MCF 10A (cell line): ENCODE data around the gene MAML1. TPM values are rescaled to one million over a fixed set of nuclear protein-coding genes. Genes with fewer than 3 reads are reported as not detected.

Source experiments
- BruUV-seq: library from RNA; stranded (reverse); fragments of 400-500 nt; replicated peaks from 2 replicates; lab custom pipeline; 2021; lab: Mats Ljungman, UMichigan
- CTCF ChIA-PET: fragments of 300-600 bp; sonication (Branson Sonifier 250); formaldehyde crosslinking; extraction: SDS; loops from one replicate; lab custom pipeline; 2021; ENCODE audit warnings: antibody characterized with exemption, inconsistent platforms; lab: Yijun Ruan, JAX
- POLR2A ChIA-PET: fragments of 300-600, 350-650 bp; sonication (Branson Sonifier 250); formaldehyde crosslinking; extraction: SDS; loops from one replicate; lab custom pipeline; 2020; ENCODE audit warnings: antibody characterized with exemption, inconsistent platforms; lab: Yijun Ruan, JAX
- DNase-seq: peaks from one replicate; pipeline ENCODE4 v3.0.0-alpha.2; 2018; ENCODE audit not compliant: unreplicated experiment
- H3K27ac Mint-ChIP-seq: one replicate; pipeline ENCODE4 v1.8.0; 2022; ENCODE audit warnings: mild to moderate bottlenecking, low read depth, mixed read lengths; ENCODE audit not compliant: unreplicated experiment
- H3K27me3 Mint-ChIP-seq: one replicate; pipeline ENCODE4 v1.8.0; 2022; ENCODE audit warnings: mixed read lengths; ENCODE audit not compliant: insufficient read depth, unreplicated experiment
- H3K36me3 Mint-ChIP-seq: one replicate; pipeline ENCODE4 v1.8.0; 2022; ENCODE audit warnings: mild to moderate bottlenecking, moderate library complexity, mixed read lengths; ENCODE audit not compliant: insufficient read depth, unreplicated experiment
- H3K4me1 Mint-ChIP-seq: one replicate; pipeline ENCODE4 v1.8.0; 2022; ENCODE audit warnings: mixed read lengths; ENCODE audit not compliant: insufficient read depth, unreplicated experiment
- H3K4me3 Mint-ChIP-seq: one replicate; pipeline ENCODE4 v1.8.0; 2022; ENCODE audit warnings: mild to moderate bottlenecking, moderate library complexity, mixed read lengths; ENCODE audit not compliant: unreplicated experiment
- H3K9me3 Mint-ChIP-seq: one replicate; pipeline ENCODE4 v1.8.0; 2022; ENCODE audit warnings: mixed read lengths; ENCODE audit not compliant: unreplicated experiment
- intact Hi-C: fragments of 100-400 bp; cut with micrococcal nuclease; formaldehyde crosslinking; loops from 2 replicates; pipeline ENCODE4 v1.14.1; 2022
- total RNA-seq: library from RNA; stranded (reverse); gene quantifications from 2 replicates; pipeline ENCODE4 v1.2.3, GENCODE V29; 2022
- TF ChIP-seq, protein P1 (sequence below): fragments of 200-600 bp; IDR thresholded peaks from one replicate; pipeline ENCODE4 v1.8.0; 2022; ENCODE audit warnings: antibody characterized with exemption, mild to moderate bottlenecking; ENCODE audit not compliant: unreplicated experiment

The MAML1 gene
- total RNA-seq, 1 experiment from 2014 or later: 38.4 TPM

DNA sequence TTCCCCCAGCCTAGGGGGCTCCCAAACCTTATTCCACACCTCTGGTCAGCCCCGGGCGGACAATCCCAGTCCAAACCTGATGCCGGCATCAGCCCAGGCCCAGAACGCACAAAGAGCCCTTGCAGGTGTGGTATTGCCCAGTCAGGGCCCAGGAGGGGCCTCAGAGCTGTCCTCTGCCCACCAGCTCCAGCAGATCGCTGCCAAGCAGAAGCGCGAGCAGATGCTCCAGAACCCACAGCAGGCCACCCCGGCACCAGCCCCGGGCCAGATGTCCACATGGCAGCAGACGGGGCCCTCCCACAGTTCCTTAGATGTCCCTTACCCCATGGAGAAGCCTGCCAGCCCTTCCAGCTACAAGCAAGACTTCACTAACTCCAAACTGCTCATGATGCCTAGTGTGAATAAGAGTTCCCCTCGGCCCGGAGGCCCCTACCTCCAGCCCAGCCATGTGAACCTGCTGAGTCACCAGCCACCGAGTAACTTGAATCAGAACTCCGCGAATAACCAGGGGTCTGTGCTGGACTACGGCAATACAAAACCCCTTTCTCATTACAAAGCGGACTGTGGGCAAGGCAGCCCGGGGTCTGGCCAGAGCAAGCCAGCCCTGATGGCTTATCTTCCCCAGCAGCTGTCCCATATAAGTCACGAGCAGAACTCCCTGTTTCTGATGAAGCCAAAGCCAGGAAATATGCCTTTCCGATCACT, 33.6 kb downstream of the MAML1 start:
- Mint-ChIP-seq H3K4me1 (peaks cover 41% of the 10 kb centered on the region), H3K27me3 (no peaks in the 10 kb centered on the region), H3K36me3 (peaks cover 61% of the 10 kb centered on the region), H3K4me3 (no peak overlapping the region), H3K27ac (peak overlapping the region; percentile 77), H3K9me3 (no peaks in the 10 kb centered on the region)
- CTCF ChIA-PET: interaction anchor here (0.6 to 3.2 kb wide), 4 partner anchors 27 to 36 kb away, joined by 3 to 28 read pairs (median 3); partner anchors contain the start of gene LTC4S
- TF ChIP-seq, protein P1, sequence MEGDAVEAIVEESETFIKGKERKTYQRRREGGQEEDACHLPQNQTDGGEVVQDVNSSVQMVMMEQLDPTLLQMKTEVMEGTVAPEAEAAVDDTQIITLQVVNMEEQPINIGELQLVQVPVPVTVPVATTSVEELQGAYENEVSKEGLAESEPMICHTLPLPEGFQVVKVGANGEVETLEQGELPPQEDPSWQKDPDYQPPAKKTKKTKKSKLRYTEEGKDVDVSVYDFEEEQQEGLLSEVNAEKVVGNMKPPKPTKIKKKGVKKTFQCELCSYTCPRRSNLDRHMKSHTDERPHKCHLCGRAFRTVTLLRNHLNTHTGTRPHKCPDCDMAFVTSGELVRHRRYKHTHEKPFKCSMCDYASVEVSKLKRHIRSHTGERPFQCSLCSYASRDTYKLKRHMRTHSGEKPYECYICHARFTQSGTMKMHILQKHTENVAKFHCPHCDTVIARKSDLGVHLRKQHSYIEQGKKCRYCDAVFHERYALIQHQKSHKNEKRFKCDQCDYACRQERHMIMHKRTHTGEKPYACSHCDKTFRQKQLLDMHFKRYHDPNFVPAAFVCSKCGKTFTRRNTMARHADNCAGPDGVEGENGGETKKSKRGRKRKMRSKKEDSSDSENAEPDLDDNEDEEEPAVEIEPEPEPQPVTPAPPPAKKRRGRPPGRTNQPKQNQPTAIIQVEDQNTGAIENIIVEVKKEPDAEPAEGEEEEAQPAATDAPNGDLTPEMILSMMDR: no peak
- intact Hi-C loops: no loop called here
- no peak for DNase-seq
- no TSS peak for BruUV-seq
- POLR2A ChIA-PET: interaction anchor here (0.6 to 2.0 kb wide), 13 partner anchors 12 to 283 kb away, joined by 3 to 9 read pairs (median 3); partner anchors contain the start of genes HNRNPH1 and LTC4S

GRCh38 chr5:179766726-179767455, 34.3 kb downstream of the MAML1 start:
- H3K27ac Mint-ChIP-seq: no peak overlapping the region
- BruUV-seq: no TSS peak
- no peak overlapping the region for H3K4me3 Mint-ChIP-seq
- H3K9me3 Mint-ChIP-seq: no peaks in the 10 kb centered on the region
- DNase-seq: no peak
- no peaks in the 10 kb centered on the region for H3K27me3 Mint-ChIP-seq
- TF ChIP-seq, protein P1: no peak
- H3K4me1 Mint-ChIP-seq: peaks cover 37% of the 10 kb centered on the region
- intact Hi-C loops: no loop called here
- CTCF ChIA-PET: interaction anchor here (0.6 to 3.2 kb wide), 4 partner anchors 11 to 55 kb away, joined by 3 to 28 read pairs (median 4); no protein-coding TSS in a partner anchor
- POLR2A ChIA-PET: interaction anchor here (0.7 to 1.7 kb wide), 8 partner anchors 11 to 143 kb away, joined by 3 to 5 read pairs (median 3); partner anchors contain the start of gene HNRNPH1
- peaks cover 68% of the 10 kb centered on the region for H3K36me3 Mint-ChIP-seq

- H3K4me1 Mint-ChIP-seq: peaks cover 30% of the 10 kb centered on the region
- intact Hi-C loops: no loop called here
- H3K36me3 Mint-ChIP-seq: peaks cover 75% of the 10 kb centered on the region
- DNase-seq: no peak
- no peak overlapping the region for H3K27ac Mint-ChIP-seq
- H3K4me3 Mint-ChIP-seq: no peak overlapping the region
- POLR2A ChIA-PET: interaction anchor here (0.8 to 1.7 kb wide), 5 partner anchors 10 to 144 kb away, joined by 3 to 5 read pairs (median 4); partner anchors contain the start of genes HNRNPH1 and MAML1
- no TSS peak for BruUV-seq
- H3K27me3 Mint-ChIP-seq: no peaks in the 10 kb centered on the region
- no peaks in the 10 kb centered on the region for H3K9me3 Mint-ChIP-seq
- CTCF ChIA-PET: interaction anchor here (1.2 to 3.2 kb wide), 3 partner anchors 12 to 55 kb away, joined by 4 to 28 read pairs (median 5); no protein-coding TSS in a partner anchor
- TF ChIP-seq, protein P1: no peak
Observed at GRCh38 chr5:179767496-179768100, 35.0 kb downstream of the MAML1 start.
